Endothelial cell of umbilical vein (primary cell): ENCODE data around the gene LAMA5. TPM values are rescaled to one million over a fixed set of nuclear protein-coding genes. Genes with fewer than 3 reads are reported as not detected.

ENCODE experiments used
- BruUV-seq: library from RNA; stranded (reverse); fragments of 400-500 nt; replicated peaks from 2 replicates; lab custom pipeline; 2021; lab: Mats Ljungman, UMichigan
- CTCF ChIA-PET: fragments of 300-600, 350-600 bp; sonication (Branson Sonifier 250); formaldehyde crosslinking; loops from one replicate; lab custom pipeline; 2021; ENCODE audit warnings: antibody characterized with exemption, inconsistent platforms; lab: Charles Lee
- POLR2A ChIA-PET: fragments of 300-600, 350-600 bp; sonication (Branson Sonifier 250); formaldehyde crosslinking; loops from one replicate; lab custom pipeline; 2021; ENCODE audit warnings: antibody characterized with exemption, inconsistent platforms; lab: Charles Lee
- DNase-seq: peaks from one replicate; pipeline ENCODE4 v3.0.0-alpha.2; 2011; ENCODE audit warnings: low read depth, low spot score
- FAIRE-seq: peaks from 2 replicates; lab custom pipeline; 2011; peaks lifted over from hg19 to GRCh38; lab: Jason Lieb, UNC
- H2AFZ ChIP-seq: 2 replicates; pipeline ENCODE4 v1.6.0; 2012; ENCODE audit warnings: low read depth, low read length, control low read depth, inconsistent platforms
- H3K27ac ChIP-seq: 2 replicates; pipeline ENCODE4 v1.5.1; 2011; ENCODE audit warnings: low read depth, mild to moderate bottlenecking, control low read depth, low read length, moderate library complexity; ENCODE audit not compliant: insufficient read depth
- H3K27me3 ChIP-seq, 2 experiments: 2 replicates each; pipeline versions ENCODE4 v1.6.0 to v1.6.1; 2011; ENCODE audit warnings: low read length in 2 of 2, mixed read lengths in 1 of 2; ENCODE audit not compliant: control insufficient read depth in 2 of 2, insufficient read depth in 2 of 2
- H3K36me3 ChIP-seq, 2 experiments: 2 replicates in 1 of 2; 3 replicates in 1 of 2; pipeline ENCODE4 v1.5.1; 2011; ENCODE audit warnings: low read length in 2 of 2, mild to moderate bottlenecking in 1 of 2, moderate library complexity in 1 of 2; ENCODE audit not compliant: control insufficient read depth in 2 of 2, insufficient read depth in 2 of 2; ENCODE audit errors: extremely low read depth in 1 of 2
- H3K4me1 ChIP-seq: 3 replicates; pipeline ENCODE4 v1.5.1; 2011; ENCODE audit warnings: mild to moderate bottlenecking, low read length; ENCODE audit not compliant: control insufficient read depth, insufficient read depth; ENCODE audit errors: extremely low read depth
- H3K4me2 ChIP-seq: 2 replicates; pipeline ENCODE4 v1.6.1; 2011; ENCODE audit warnings: low read length, control low read depth, mixed read lengths; ENCODE audit not compliant: insufficient read depth
- H3K4me3 ChIP-seq, 3 experiments: fragments of 200-600 bp in 1 of 3; sonication (generic), shearing (Covaris generic) in 1 of 3; replicated peaks in 1 of 3; 2 replicates each; pipeline ENCODE4 v1.5.1; 2011 to 2016; ENCODE audit warnings: control low read depth in 3 of 3, low read length in 3 of 3, mild to moderate bottlenecking in 2 of 3, inconsistent platforms in 1 of 3, low read depth in 1 of 3, moderate library complexity in 1 of 3; ENCODE audit not compliant: insufficient read depth in 1 of 3
- H3K79me2 ChIP-seq: 2 replicates; pipeline ENCODE4 v1.6.0; 2012; ENCODE audit warnings: low read length, inconsistent platforms; ENCODE audit not compliant: control insufficient read depth, insufficient read depth
- H3K9ac ChIP-seq: replicated peaks from 2 replicates; pipeline ENCODE3; 2011; ENCODE audit warnings: low read length, control low read depth; ENCODE audit not compliant: insufficient read depth; ENCODE audit errors: extremely low read depth
- H3K9me1 ChIP-seq: replicated peaks from 3 replicates; pipeline ENCODE4 v1.6.0; 2011; ENCODE audit warnings: mild to moderate bottlenecking, low read length; ENCODE audit not compliant: control insufficient read depth, insufficient read depth; ENCODE audit errors: extremely low read depth
- H3K9me3 ChIP-seq: replicated peaks from 2 replicates; pipeline ENCODE4 v1.5.1; 2012; ENCODE audit warnings: low read length, inconsistent platforms; ENCODE audit not compliant: control insufficient read depth, insufficient read depth
- H4K20me1 ChIP-seq: replicated peaks from 2 replicates; pipeline ENCODE3; 2011; ENCODE audit warnings: mild to moderate bottlenecking, low read length; ENCODE audit not compliant: control insufficient read depth, insufficient read depth; ENCODE audit errors: extremely low read depth
- CTCF ChIP-seq, 2 donors: IDR thresholded peaks; 1 replicate in 1 of 2; 2 replicates in 1 of 2; pipeline ENCODE4 v1.5.1; 2011; ENCODE audit warnings: low read length in 2 of 2, mild to moderate bottlenecking in 2 of 2, moderate library complexity in 2 of 2, control low read depth in 1 of 2, inconsistent platforms in 1 of 2, low read depth in 1 of 2; ENCODE audit not compliant: insufficient read depth in 1 of 2; ENCODE audit errors: extremely low read depth in 1 of 2
- EZH2 ChIP-seq: IDR thresholded peaks from 2 replicates; pipeline ENCODE4 v1.6.1; 2012; ENCODE audit warnings: borderline replicate concordance, low read depth, mild to moderate bottlenecking, moderate library complexity, low read length, inconsistent platforms; ENCODE audit not compliant: severe bottlenecking
- FOS ChIP-seq: IDR thresholded peaks from 2 replicates; pipeline ENCODE4 v1.6.1; 2011; ENCODE audit warnings: mild to moderate bottlenecking, low read length, moderate library complexity, borderline replicate concordance; ENCODE audit not compliant: insufficient read depth
- GATA2 ChIP-seq: IDR thresholded peaks from 2 replicates; pipeline ENCODE4 v1.7.0; 2011; ENCODE audit warnings: low read depth, mild to moderate bottlenecking, moderate library complexity, mixed read lengths, low read length; ENCODE audit not compliant: insufficient read length, insufficient read depth
- JUN ChIP-seq: IDR thresholded peaks from 2 replicates; pipeline ENCODE4 v1.6.1; 2011; ENCODE audit warnings: borderline replicate concordance, low read depth; ENCODE audit not compliant: insufficient read length, insufficient read depth
- MYC ChIP-seq: IDR thresholded peaks from one replicate; pipeline ENCODE4 v1.6.1; 2011; ENCODE audit warnings: mild to moderate bottlenecking, low read depth, low read length
- POLR2A ChIP-seq: IDR thresholded peaks from 2 replicates; pipeline ENCODE4 v1.6.1; 2012; ENCODE audit warnings: low read depth, mild to moderate bottlenecking, control low read depth, low read length
- POLR2AphosphoS5 ChIP-seq: IDR thresholded peaks from 2 replicates; pipeline ENCODE4 v1.6.1; 2012; ENCODE audit warnings: low read depth, mild to moderate bottlenecking, control low read depth, low read length, moderate library complexity; ENCODE audit not compliant: insufficient read depth
- dilution Hi-C: fragments of 300-500 bp; cut with MboI; formaldehyde crosslinking; loops from one replicate; pipeline ENCODE4 v1.15.0; 2019; ENCODE audit warnings: low sequenced_read_pairs; ENCODE audit not compliant: extremely low pct_ligation_motif_present
- intact Hi-C: fragments of 100-400 bp; cut with micrococcal nuclease; formaldehyde crosslinking; loops from one replicate; pipeline ENCODE4 v1.10.0; 2022
- polyA plus RNA-seq, 4 experiments: library from polyadenylated mRNA; depleted of rRNA in 3 of 4; stranded (reverse) in 3 of 4; unstranded in 1 of 4; fragments of >200 nt; gene quantifications; 2 replicates each; pipeline versions ENCODE4 v1.2.1 to v1.2.3, GENCODE V29; 2011 to 2012; ENCODE audit warnings: missing spikeins in 1 of 4
- total RNA-seq: library from RNA; stranded (reverse); gene quantifications from 2 replicates; pipeline ENCODE4 v1.2.3, GENCODE V29; 2021
- TF ChIP-seq, protein P1 (sequence below): IDR thresholded peaks from 2 replicates; pipeline ENCODE4 v1.6.1; 2011; ENCODE audit not compliant: insufficient read depth, insufficient read length

Gene LAMA5
- total and polyA plus RNA-seq, 2 donors (not counting 3 experiments of a cell fraction or from before 2014, with no cell fraction given) = 24.0 to 145 TPM

DNA sequence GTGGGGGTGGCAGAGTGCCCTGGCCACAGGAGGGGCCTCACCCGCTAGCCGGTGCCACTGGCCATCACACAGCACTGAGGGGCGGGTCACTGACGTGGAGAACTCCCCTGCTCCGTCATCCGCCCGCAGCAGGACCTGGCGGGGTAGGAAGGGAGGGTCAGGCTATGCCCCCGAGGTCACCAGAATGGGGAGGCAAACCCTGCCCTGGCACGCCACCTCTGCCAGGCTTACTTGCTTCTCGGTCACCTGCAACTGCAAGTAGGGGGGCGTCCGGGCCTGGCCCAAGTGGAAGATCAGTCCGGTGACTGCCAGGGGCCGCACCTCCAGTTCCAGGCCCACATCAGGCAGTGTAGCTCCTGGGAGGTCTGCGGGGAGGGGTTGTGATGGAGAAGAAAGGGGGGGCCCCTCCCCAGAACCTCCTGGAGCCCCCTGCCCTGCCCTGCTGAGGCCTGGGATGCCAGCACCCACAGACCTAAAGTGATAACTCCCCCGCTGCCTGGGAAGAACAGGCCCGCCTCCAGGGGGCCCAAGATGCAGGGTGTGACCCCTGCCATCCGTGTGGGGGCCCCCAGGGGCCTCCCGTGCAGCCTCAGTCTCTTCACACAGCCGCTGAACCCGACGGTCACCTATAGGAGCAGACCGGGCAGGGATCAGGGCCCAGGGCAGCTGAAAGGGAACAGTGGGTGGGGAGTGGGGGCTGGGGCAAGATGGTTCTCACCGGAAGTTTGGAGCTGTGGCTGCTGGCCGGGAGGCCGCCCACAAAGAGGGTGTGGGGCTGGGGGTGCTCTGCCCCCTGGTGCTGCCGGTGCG is 57.0 kb downstream of the LAMA5 start:
- no peak for DNase-seq
- Histone ChIP-seq H4K20me1 (no peaks in the 10 kb centered on the region), H3K4me3 (no peak overlapping the region), H3K27me3 (no peaks in the 10 kb centered on the region), H3K4me2 (no peak overlapping the region), H3K27ac (no peak overlapping the region), H3K9ac (no peak overlapping the region), H3K9me3 (no peaks in the 10 kb centered on the region), H3K9me1 (no peaks in the 10 kb centered on the region), H2AFZ (no peak overlapping the region), H3K79me2 (peaks cover 20% of the 10 kb centered on the region), H3K36me3 (peaks cover 28 to 74% of the 10 kb centered on the region in 2 experiments), H3K4me1 (peaks cover 9% of the 10 kb centered on the region)
- BruUV-seq = no TSS peak
- dilution Hi-C loops = no loop called here
- TF ChIP-seq FOS (no peak), GATA2 (no peak), POLR2A (no peak), CTCF (IDR thresholded peaks at IDR 0.05; ENCODE audit: extremely low read depth in 1 of 2, insufficient read depth in 1 of 2, low read depth in 1 of 2, low read length in 2 of 2) (no peak), EZH2 (no peak), JUN (no peak), MYC (no peak), POLR2AphosphoS5 (no peak)
- TF ChIP-seq, protein P1, sequence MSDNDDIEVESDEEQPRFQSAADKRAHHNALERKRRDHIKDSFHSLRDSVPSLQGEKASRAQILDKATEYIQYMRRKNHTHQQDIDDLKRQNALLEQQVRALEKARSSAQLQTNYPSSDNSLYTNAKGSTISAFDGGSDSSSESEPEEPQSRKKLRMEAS = no peak
- CTCF ChIA-PET = interaction anchor here (0.6 to 8.1 kb wide), 3 partner anchors 65 to 73 kb away, joined by 3 to 113 read pairs (median 3); no protein-coding TSS in a partner anchor
- POLR2A ChIA-PET = no interaction called here
- no peak for FAIRE-seq
- intact Hi-C loops = loop anchor here (10.0 kb wide), 1 partner anchor 485 kb away; the partner anchor contains the start of gene MRGBP
